BJ (cell line): Measurements from ENCODE around the gene OSCP1. TPM values are rescaled to one million over a fixed set of nuclear protein-coding genes. Genes with fewer than 3 reads are reported as not detected.

Source experiments
- CTCF ChIA-PET: fragments of 350-600 bp; formaldehyde crosslinking; extraction: SDS; loops from one replicate; lab custom pipeline; 2021; ENCODE audit warnings: antibody characterized with exemption, inconsistent platforms; lab: Yijun Ruan, JAX
- POLR2A ChIA-PET: fragments of 300-600 bp; sonication (Branson Sonifier 250); formaldehyde crosslinking; extraction: SDS; loops from one replicate; lab custom pipeline; 2021; ENCODE audit warnings: antibody characterized with exemption; lab: Charles Lee
- DNase-seq: peaks from one replicate; pipeline ENCODE4 v3.0.0-alpha.2; 2011; ENCODE audit warnings: low read depth
- H3K27me3 ChIP-seq: 2 replicates; pipeline ENCODE4 v1.6.0; 2011; ENCODE audit warnings: low read length; ENCODE audit not compliant: control insufficient read depth, insufficient read depth
- H3K36me3 ChIP-seq: 2 replicates; pipeline ENCODE4 v1.5.1; 2011; ENCODE audit warnings: low read length; ENCODE audit not compliant: control insufficient read depth, insufficient read depth
- H3K4me3 ChIP-seq: 2 replicates; pipeline ENCODE4 v1.5.1; 2011; ENCODE audit warnings: low read depth, mild to moderate bottlenecking, control low read depth, low read length
- CTCF ChIP-seq: IDR thresholded peaks from 2 replicates; pipeline ENCODE4 v1.5.1; 2011; ENCODE audit warnings: low read depth, mild to moderate bottlenecking, control low read depth, inconsistent platforms, low read length, moderate library complexity; ENCODE audit not compliant: insufficient read depth
- polyA plus RNA-seq: library from polyadenylated mRNA; depleted of rRNA; stranded (reverse); fragments of >200 nt; gene quantifications from 2 replicates; pipeline ENCODE4 v1.2.3, GENCODE V29; 2011

Gene OSCP1
- polyA plus RNA-seq, 1 experiment, result 11.5 TPM

GRCh38 chr1:36397378-36398230 lies 52.6 kb downstream of the OSCP1 start, which contains the start of gene LSM10:
Gene LSM10 (minus strand): TSS chr1:36397908. CDS start chr1:36394129, 3,779 bp downstream.
- CTCF ChIA-PET, result interaction anchor here (0.8 to 1.6 kb wide), 5 partner anchors 9 to 88 kb away, joined by 3 to 8 read pairs (median 3); no protein-coding TSS in a partner anchor
- H3K27me3 ChIP-seq, result no peaks in the 10 kb centered on the region
- peak; percentile 9; the same call in 1 of the 2 replicates for TF ChIP-seq CTCF
- H3K4me3 ChIP-seq, result peak within 1 kb of the TSS; percentile 70
- H3K36me3 ChIP-seq, result peaks cover 6% of the 10 kb centered on the region; the same call in 1 of the 2 replicates
- POLR2A ChIA-PET, result interaction anchor here (0.5 to 1.3 kb wide), 2 partner anchors 9 to 11 kb away, joined by 3 to 12 read pairs; no protein-coding TSS in a partner anchor
- DNase-seq, result peak; percentile 70

- no peak for DNase-seq
- no peaks in the 10 kb centered on the region for H3K27me3 ChIP-seq
- ChIA-PET CTCF (interaction anchor here (0.8 to 1.6 kb wide), 4 partner anchors 54 to 88 kb away, joined by 3 to 8 read pairs (median 3); no protein-coding TSS in a partner anchor), POLR2A (interaction anchor here (1.3 kb wide), 1 partner anchor 10 kb away, joined by 12 read pairs; no protein-coding TSS in a partner anchor)
- no peak for TF ChIP-seq CTCF
- peaks cover 6% of the 10 kb centered on the region; the same call in 1 of the 2 replicates for H3K36me3 ChIP-seq
- peak overlapping the region; percentile 70 for H3K4me3 ChIP-seq
Observed at GRCh38 chr1:36397083-36397377, 53.2 kb downstream of the OSCP1 start.

GRCh38 chr1:36396359-36396758 lies 53.9 kb downstream of the OSCP1 start:
- DNase-seq, result no peak
- ChIA-PET POLR2A (no interaction called here), CTCF (no interaction called here)
- Histone ChIP-seq H3K36me3 (peaks cover 8% of the 10 kb centered on the region), H3K27me3 (no peaks in the 10 kb centered on the region), H3K4me3 (no peak overlapping the region)
- no peak for TF ChIP-seq CTCF

- no peak for TF ChIP-seq CTCF
- H3K36me3 ChIP-seq, result peaks cover 11% of the 10 kb centered on the region
- CTCF ChIA-PET, result interaction anchor here (0.8 to 1.8 kb wide), 2 partner anchors 27 to 51 kb away, joined by 3 to 4 read pairs; no protein-coding TSS in a partner anchor
- no peaks in the 10 kb centered on the region for H3K27me3 ChIP-seq
- POLR2A ChIA-PET, result no interaction called here
- no peak for DNase-seq
- no peak overlapping the region for H3K4me3 ChIP-seq
Observed at GRCh38 chr1:36393686-36394085, 56.6 kb downstream of the OSCP1 start.

- no peak for TF ChIP-seq CTCF
- H3K4me3 ChIP-seq, result no peak overlapping the region
- H3K36me3 ChIP-seq, result peaks cover 11% of the 10 kb centered on the region
- POLR2A ChIA-PET, result no interaction called here
- H3K27me3 ChIP-seq, result no peaks in the 10 kb centered on the region
- CTCF ChIA-PET, result interaction anchor here (0.8 to 1.1 kb wide), 2 partner anchors 26 to 40 kb away, joined by 3 read pairs; no protein-coding TSS in a partner anchor
- DNase-seq, result no peak
Observed at GRCh38 chr1:36392836-36393235, 57.4 kb downstream of the OSCP1 start.
